GM23248 (cell line): ENCODE measurements around the gene FNDC3B.

ENCODE experiments used
- EZH2 ChIP-seq: fragments of 200-600 bp; sonication (generic); IDR thresholded peaks from 2 replicates; pipeline ENCODE4 v1.6.1; 2018; ENCODE audit warnings: antibody characterized with exemption, mild to moderate bottlenecking; ENCODE audit not compliant: insufficient read depth, poor library complexity, severe bottlenecking
- EZH2phosphoT487 ChIP-seq: fragments of 200-600 bp; sonication (generic); IDR thresholded peaks from 2 replicates; pipeline ENCODE4 v1.6.1; 2018; ENCODE audit warnings: antibody characterized with exemption, moderate library complexity, mild to moderate bottlenecking, low read depth; ENCODE audit not compliant: insufficient read depth

GRCh38 chr3:172106037-172106954, 66.9 kb downstream of the FNDC3B start:
- no peak for TF ChIP-seq EZH2
- no peak for TF ChIP-seq EZH2phosphoT487
